ENCODE data around the gene HOXA2.

HOXA2 gene

DNA sequence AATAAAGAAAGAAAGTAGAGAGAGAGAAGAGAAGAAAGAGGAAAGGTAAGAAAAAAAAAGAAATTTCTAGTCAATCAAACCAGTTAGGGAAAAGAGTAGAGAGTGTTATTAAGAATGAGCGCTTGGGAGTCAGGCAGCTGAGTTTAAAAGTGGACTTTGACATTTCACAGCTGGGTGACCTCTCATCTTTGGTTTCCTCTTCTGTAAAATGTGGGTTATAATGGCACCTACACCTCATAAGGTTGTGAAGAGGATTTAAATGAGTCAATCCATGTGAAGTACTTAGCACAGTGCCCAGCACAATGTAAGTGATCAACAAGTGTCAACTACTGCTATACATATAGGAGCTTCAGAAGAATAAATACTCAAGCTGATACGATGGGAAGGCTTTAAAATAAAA is 18.8 kb downstream of the HOXA2 start:
- H3K4me3 ChIP-seq (ENCODE audit: low read depth, low read length): no peak overlapping the region
- TF ChIP-seq, protein P1, sequence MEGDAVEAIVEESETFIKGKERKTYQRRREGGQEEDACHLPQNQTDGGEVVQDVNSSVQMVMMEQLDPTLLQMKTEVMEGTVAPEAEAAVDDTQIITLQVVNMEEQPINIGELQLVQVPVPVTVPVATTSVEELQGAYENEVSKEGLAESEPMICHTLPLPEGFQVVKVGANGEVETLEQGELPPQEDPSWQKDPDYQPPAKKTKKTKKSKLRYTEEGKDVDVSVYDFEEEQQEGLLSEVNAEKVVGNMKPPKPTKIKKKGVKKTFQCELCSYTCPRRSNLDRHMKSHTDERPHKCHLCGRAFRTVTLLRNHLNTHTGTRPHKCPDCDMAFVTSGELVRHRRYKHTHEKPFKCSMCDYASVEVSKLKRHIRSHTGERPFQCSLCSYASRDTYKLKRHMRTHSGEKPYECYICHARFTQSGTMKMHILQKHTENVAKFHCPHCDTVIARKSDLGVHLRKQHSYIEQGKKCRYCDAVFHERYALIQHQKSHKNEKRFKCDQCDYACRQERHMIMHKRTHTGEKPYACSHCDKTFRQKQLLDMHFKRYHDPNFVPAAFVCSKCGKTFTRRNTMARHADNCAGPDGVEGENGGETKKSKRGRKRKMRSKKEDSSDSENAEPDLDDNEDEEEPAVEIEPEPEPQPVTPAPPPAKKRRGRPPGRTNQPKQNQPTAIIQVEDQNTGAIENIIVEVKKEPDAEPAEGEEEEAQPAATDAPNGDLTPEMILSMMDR (IDR thresholded peaks at IDR 0.05; ENCODE audit: borderline replicate concordance, insufficient read depth, low read depth, low read length): no peak

DNA sequence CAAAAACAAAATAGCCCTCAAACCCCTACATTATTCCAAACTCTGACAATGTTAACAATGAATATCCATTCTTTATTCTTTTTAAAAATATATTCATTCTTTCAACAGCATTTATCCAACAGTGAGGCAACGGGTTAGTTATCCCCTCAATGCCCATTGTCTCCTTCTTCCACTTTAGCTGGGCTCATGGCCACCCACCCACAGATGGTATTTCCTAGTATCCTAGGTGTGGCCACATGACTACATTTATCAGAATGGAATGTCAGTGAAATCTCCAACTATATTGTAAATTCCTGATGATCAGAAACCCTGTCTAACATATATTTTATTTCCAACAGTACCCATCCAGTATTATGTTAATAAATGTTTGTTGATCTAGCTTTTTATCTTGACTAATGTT is 20.3 kb downstream of the HOXA2 start:
- TF ChIP-seq, protein P1 (IDR thresholded peaks at IDR 0.05; ENCODE audit: borderline replicate concordance, insufficient read depth, low read depth, low read length): no peak

DNA sequence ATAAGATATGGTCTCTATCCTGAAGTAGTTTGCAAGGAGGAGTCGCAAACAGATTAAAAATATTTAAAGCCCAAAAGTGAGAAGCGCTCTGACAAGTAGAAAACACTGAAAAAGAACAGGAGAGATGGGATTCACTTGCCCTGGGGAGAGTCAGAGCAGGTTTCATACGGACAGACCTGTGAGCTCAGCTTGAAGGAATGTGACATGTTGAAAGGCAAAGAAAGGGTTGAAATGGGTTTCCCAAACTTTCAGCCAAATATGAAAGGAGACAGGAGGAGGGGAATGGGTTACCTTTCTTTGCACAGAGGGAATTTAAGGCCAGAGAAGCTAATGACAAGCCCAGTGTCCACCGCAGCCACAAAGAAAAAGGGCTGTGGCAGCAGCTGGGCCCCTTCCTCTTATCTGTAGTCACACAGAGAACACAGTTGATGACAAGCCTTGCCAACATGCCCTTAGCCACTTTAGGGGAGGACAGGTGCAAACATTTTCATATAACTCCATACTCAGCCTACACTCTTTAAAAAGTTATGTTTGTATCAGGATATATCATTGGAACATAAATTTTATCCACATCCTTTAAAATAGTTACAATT is 21.5 kb downstream of the HOXA2 start:
- H3K4me3 ChIP-seq (ENCODE audit: low read depth, low read length): no peak overlapping the region
- TF ChIP-seq, protein P1 (IDR thresholded peaks at IDR 0.05; ENCODE audit: borderline replicate concordance, insufficient read depth, low read depth, low read length): no peak

More for the DNA sequence above, 20.3 kb downstream of the HOXA2 start:
- H3K4me3 ChIP-seq (ENCODE audit: low read depth, low read length): no peak overlapping the region

DNA sequence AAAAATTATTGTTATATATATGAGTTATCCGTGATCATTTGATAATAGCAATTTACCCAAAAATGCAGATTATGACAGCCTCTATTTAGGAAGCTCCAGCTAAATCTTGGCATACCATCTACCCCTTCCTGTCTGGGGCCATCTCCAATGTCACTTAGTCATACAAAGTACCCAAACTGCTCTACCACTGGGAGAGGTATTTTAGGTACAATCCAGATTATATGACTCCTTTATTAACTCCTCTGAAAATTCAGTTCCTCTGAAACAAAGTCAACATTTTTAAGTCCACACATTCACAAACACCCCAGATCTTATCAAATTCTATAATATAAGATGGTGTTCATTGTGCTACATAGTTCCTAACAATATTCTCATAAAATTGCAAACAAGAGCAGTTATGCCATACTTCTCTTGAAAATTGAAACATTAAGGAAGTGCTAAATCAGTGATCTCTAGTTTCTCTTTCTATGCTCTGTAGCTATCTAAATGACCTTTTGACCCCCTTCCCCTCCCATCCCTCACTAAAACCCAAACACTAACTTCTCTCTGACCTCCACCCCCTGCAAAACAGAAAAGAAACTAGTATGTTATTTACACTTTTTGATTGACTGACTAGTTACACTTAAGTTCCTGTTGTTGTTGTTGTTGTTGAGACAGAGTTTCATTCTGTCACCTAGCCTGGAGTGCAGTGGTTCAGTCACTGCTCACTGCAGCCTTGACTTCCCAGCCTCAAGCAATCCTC is 23.1 kb downstream of the HOXA2 start:
- TF ChIP-seq, protein P1 (IDR thresholded peaks at IDR 0.05; ENCODE audit: borderline replicate concordance, insufficient read depth, low read depth, low read length): no peak
- no peak overlapping the region for H3K4me3 ChIP-seq (ENCODE audit: low read depth, low read length)

DNA sequence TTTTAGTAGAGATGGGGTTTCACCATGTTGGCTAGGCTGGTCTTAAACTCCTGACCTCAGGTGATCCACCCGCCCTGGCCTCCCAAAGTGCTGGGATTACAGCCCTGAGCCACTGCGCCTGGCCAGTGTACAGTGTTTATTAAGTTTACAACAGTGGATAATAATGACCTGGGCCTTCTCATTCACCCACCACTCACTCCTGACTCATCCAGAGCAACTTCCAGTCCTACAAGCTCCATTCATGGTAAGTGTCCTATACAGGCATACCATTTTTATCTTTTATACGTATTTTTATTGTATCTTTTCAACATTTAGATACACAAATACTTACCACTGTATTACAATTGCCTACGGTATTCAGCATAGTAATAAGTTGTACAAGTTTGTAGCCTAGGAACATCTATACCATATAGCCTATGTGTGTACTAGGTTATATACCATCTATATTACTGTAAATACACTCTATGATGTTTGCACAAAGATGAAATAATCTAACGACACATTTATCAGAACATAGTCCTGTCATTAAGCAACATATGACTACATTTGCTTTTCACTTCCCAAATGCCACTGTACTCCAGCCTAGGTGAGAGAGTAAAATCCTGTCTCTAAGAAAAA is 23.8 kb downstream of the HOXA2 start:
- H3K4me3 ChIP-seq (ENCODE audit: low read depth, low read length): no peak overlapping the region
- TF ChIP-seq, protein P1 (IDR thresholded peaks at IDR 0.05; ENCODE audit: borderline replicate concordance, insufficient read depth, low read depth, low read length): no peak

DNA sequence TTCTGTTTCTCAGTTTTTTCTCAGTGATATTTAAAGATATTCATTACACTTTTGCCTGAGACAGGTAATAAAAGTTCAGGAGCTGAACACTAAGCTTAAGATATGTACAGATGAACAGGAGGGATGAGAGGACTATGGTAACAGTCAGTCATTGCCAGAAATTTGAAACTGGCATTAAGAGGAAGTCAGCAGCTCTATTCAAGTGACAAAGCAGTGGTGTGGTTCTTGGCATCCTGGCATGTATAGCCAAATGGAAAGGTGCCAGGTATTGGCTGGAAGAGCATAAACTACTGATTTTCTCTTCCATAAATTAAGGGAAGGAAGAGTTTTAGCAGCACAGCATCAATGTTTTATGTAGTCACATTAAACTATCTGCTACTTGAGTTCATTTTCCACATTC is 29.4 kb downstream of the HOXA2 start:
- TF ChIP-seq, protein P1 (IDR thresholded peaks at IDR 0.05; ENCODE audit: borderline replicate concordance, insufficient read depth, low read depth, low read length): no peak
- no peak overlapping the region for H3K4me3 ChIP-seq (ENCODE audit: low read depth, low read length)

Measured in GM12875 (cell line).